ENCODE measurements around the gene GALNTL6. TPM values are rescaled to one million over a fixed set of nuclear protein-coding genes. Genes with fewer than 3 reads are reported as not detected.

Gene GALNTL6
- total and polyA plus RNA-seq, 2 donors (not counting 1 experiment from before 2014, with no cell fraction given): 0.99 to 1.1 TPM

DNA sequence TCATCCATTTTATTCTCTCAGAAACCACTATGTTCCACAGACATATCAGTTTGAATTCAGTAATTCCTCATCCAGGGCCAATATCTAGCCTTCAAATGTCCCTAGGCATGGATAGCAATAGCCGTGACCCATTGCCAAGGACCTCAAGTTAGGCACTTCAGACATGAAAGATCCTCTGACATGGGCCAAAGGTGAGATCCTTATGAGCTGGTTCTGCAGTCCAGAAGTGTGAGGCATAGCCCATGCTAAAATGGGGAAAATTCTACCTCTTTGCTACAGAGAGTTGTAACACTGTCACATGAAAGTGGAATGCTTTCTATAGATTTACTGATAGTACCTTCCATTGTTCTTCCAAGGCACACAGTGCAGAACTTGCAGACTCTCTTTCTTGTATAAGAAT is 1005.7 kb downstream of the GALNTL6 start:
- Histone ChIP-seq H3K4me3 (ENCODE audit: control extremely low read depth in 1 of 5, extremely low read depth in 1 of 5, insufficient read depth in 1 of 5, low read depth in 2 of 5, low read length in 4 of 5) (no peak overlapping the region), H3K79me2 (ENCODE audit: control insufficient read depth, insufficient read depth, low read length) (no peaks in the 10 kb centered on the region), H2AFZ (ENCODE audit: insufficient read depth, low read depth, low read length, poor library complexity, severe bottlenecking) (no peak overlapping the region), H3K9ac (ENCODE audit: low read length) (no peak overlapping the region), H3K4me1 (ENCODE audit: control insufficient read depth in 2 of 2, insufficient read depth in 2 of 2, low read length in 2 of 2) (no peaks in the 10 kb centered on the region), H3K36me3 (replicated peaks in 1 of 2; ENCODE audit: control extremely low read depth in 1 of 2, control insufficient read depth in 1 of 2, extremely low read depth in 1 of 2, insufficient read depth in 2 of 2, low read length in 1 of 2) (no peaks in the 10 kb centered on the region), H3K9me3 (ENCODE audit: control extremely low read depth in 1 of 3, control insufficient read depth in 2 of 3, insufficient read depth in 1 of 3, low read length in 2 of 3) (no peaks in the 10 kb centered on the region), H3K4me2 (replicated peaks; ENCODE audit: low read depth, low read length, poor library complexity, severe bottlenecking) (no peak overlapping the region), H3K27ac (ENCODE audit: low read length in 2 of 2) (no peak overlapping the region), H3K27me3 (replicated peaks in 1 of 4; ENCODE audit: control extremely low read depth in 1 of 4, control insufficient read depth in 3 of 4, insufficient read depth in 4 of 4, low read length in 3 of 4) (no peaks in the 10 kb centered on the region), H4K20me1 (ENCODE audit: control insufficient read depth, insufficient read depth, low read length, poor library complexity, severe bottlenecking) (no peaks in the 10 kb centered on the region)
- no peak overlapping the region for H3K4me3 Mint-ChIP-seq
- no peaks in the 10 kb centered on the region for H3K9me3 Mint-ChIP-seq (ENCODE audit: insufficient read depth)
- ChIA-PET CTCF (no interaction called here), POLR2A (no interaction called here)
- 67% methylated on average over 1 of the region's 1 CpG for WGBS (ENCODE audit: insufficient coverage)
- intact Hi-C loops (cut with micrococcal nuclease): no loop called here
- no peaks in the 10 kb centered on the region for H3K27me3 Mint-ChIP-seq
- DNase-seq (no peak), ATAC-seq (ENCODE audit: low read depth) (no peak)
- TF ChIP-seq, protein P1, sequence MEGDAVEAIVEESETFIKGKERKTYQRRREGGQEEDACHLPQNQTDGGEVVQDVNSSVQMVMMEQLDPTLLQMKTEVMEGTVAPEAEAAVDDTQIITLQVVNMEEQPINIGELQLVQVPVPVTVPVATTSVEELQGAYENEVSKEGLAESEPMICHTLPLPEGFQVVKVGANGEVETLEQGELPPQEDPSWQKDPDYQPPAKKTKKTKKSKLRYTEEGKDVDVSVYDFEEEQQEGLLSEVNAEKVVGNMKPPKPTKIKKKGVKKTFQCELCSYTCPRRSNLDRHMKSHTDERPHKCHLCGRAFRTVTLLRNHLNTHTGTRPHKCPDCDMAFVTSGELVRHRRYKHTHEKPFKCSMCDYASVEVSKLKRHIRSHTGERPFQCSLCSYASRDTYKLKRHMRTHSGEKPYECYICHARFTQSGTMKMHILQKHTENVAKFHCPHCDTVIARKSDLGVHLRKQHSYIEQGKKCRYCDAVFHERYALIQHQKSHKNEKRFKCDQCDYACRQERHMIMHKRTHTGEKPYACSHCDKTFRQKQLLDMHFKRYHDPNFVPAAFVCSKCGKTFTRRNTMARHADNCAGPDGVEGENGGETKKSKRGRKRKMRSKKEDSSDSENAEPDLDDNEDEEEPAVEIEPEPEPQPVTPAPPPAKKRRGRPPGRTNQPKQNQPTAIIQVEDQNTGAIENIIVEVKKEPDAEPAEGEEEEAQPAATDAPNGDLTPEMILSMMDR (IDR thresholded peaks at IDR 0.05): no peak
- TF ChIP-seq EZH2 (IDR thresholded peaks at IDR 0.05; ENCODE audit: borderline replicate concordance, insufficient read depth, low read depth, low read length, poor library complexity, severe bottlenecking): no peak
- no peaks in the 10 kb centered on the region for H3K4me1 Mint-ChIP-seq
- H3K27ac Mint-ChIP-seq: no peak overlapping the region

DNA sequence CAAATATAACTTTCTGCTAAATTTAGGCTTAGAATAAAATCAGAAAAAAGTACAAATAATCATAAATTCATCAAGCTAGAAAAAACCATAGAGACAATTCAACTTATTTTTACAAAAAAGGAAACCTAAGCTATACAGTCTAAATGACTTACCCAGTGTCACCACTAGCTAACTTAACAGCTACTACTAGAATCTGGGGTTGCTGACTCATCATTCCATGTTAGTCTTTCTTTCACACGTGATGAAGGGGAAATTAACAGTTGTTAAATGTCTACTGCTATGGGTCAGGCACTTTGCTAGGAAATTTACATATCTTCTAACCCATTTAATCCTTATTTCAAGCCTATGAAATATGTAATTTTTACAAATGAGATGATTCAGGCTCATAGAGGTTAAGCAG is 1006.1 kb downstream of the GALNTL6 start:
- DNase-seq (no peak), ATAC-seq (ENCODE audit: low read depth) (no peak)
- Histone ChIP-seq H3K36me3 (replicated peaks in 1 of 2; ENCODE audit: control extremely low read depth in 1 of 2, control insufficient read depth in 1 of 2, extremely low read depth in 1 of 2, insufficient read depth in 2 of 2, low read length in 1 of 2) (no peaks in the 10 kb centered on the region), H3K27ac (ENCODE audit: low read length in 2 of 2) (no peak overlapping the region), H4K20me1 (ENCODE audit: control insufficient read depth, insufficient read depth, low read length, poor library complexity, severe bottlenecking) (no peaks in the 10 kb centered on the region), H3K4me2 (replicated peaks; ENCODE audit: low read depth, low read length, poor library complexity, severe bottlenecking) (no peak overlapping the region), H3K27me3 (replicated peaks in 1 of 4; ENCODE audit: control extremely low read depth in 1 of 4, control insufficient read depth in 3 of 4, insufficient read depth in 4 of 4, low read length in 3 of 4) (no peaks in the 10 kb centered on the region), H3K4me3 (ENCODE audit: control extremely low read depth in 1 of 5, extremely low read depth in 1 of 5, insufficient read depth in 1 of 5, low read depth in 2 of 5, low read length in 4 of 5) (no peak overlapping the region), H2AFZ (ENCODE audit: insufficient read depth, low read depth, low read length, poor library complexity, severe bottlenecking) (no peak overlapping the region), H3K4me1 (ENCODE audit: control insufficient read depth in 2 of 2, insufficient read depth in 2 of 2, low read length in 2 of 2) (no peaks in the 10 kb centered on the region), H3K9ac (ENCODE audit: low read length) (no peak overlapping the region), H3K9me3 (ENCODE audit: control extremely low read depth in 1 of 3, control insufficient read depth in 2 of 3, insufficient read depth in 1 of 3, low read length in 2 of 3) (no peaks in the 10 kb centered on the region), H3K79me2 (ENCODE audit: control insufficient read depth, insufficient read depth, low read length) (no peaks in the 10 kb centered on the region)
- CTCF ChIA-PET: no interaction called here
- Mint-ChIP-seq H3K4me3 (no peak overlapping the region), H3K9me3 (ENCODE audit: insufficient read depth) (no peaks in the 10 kb centered on the region), H3K27ac (no peak overlapping the region), H3K4me1 (no peaks in the 10 kb centered on the region), H3K27me3 (no peaks in the 10 kb centered on the region)
- no CpG with 5 or more reads among the region's 1 CpG for WGBS (ENCODE audit: insufficient coverage)
- TF ChIP-seq, protein P1 (IDR thresholded peaks at IDR 0.05): no peak
- no peak for TF ChIP-seq EZH2 (IDR thresholded peaks at IDR 0.05; ENCODE audit: borderline replicate concordance, insufficient read depth, low read depth, low read length, poor library complexity, severe bottlenecking)
- POLR2A ChIA-PET: no interaction called here
- intact Hi-C loops (cut with micrococcal nuclease): no loop called here
